Mucosa of rectum (tissue), 2 donors: ENCODE results near the gene ZNF709.
"Not testable (repeated sequence)": the region's sequence is repeated elsewhere in the genome, so short reads cannot be mapped to it uniquely, and the experiment has no call there.

Source experiments
- H3K27ac ChIP-seq, 2 donors: one replicate each; pipeline ENCODE4 v1.7.0; 2013; ENCODE audit warnings: inconsistent platforms in 2 of 2, low read depth in 2 of 2, low read length in 2 of 2
- H3K27me3 ChIP-seq, 2 donors: one replicate each; pipeline ENCODE4 v1.7.0; 2013; ENCODE audit warnings: low read length in 2 of 2; ENCODE audit not compliant: control insufficient read depth in 2 of 2, insufficient read depth in 2 of 2
- H3K36me3 ChIP-seq, 2 donors: one replicate each; pipeline ENCODE4 v1.7.0; 2013; ENCODE audit warnings: low read length in 2 of 2; ENCODE audit not compliant: control insufficient read depth in 2 of 2, insufficient read depth in 2 of 2
- H3K4me1 ChIP-seq, 2 donors: one replicate each; pipeline ENCODE4 v1.7.0; 2013; ENCODE audit warnings: low read length in 2 of 2, mild to moderate bottlenecking in 1 of 2; ENCODE audit not compliant: control insufficient read depth in 2 of 2, insufficient read depth in 2 of 2
- H3K4me3 ChIP-seq, 2 donors: one replicate each; pipeline ENCODE4 v1.7.0; 2013; ENCODE audit warnings: low read length in 2 of 2
- H3K9ac ChIP-seq, 2 donors: one replicate each; pipeline ENCODE4 v1.7.0; 2013; ENCODE audit warnings: low read length in 2 of 2, low read depth in 1 of 2, mild to moderate bottlenecking in 1 of 2
- H3K9me3 ChIP-seq, 2 donors: one replicate each; pipeline ENCODE4 v1.7.0; 2013; ENCODE audit warnings: low read length in 2 of 2; ENCODE audit not compliant: control insufficient read depth in 2 of 2
- donor health status: healthy.
- donor health status: Normal muscosa, but diverticular disease.

ZNF709 gene

DNA sequence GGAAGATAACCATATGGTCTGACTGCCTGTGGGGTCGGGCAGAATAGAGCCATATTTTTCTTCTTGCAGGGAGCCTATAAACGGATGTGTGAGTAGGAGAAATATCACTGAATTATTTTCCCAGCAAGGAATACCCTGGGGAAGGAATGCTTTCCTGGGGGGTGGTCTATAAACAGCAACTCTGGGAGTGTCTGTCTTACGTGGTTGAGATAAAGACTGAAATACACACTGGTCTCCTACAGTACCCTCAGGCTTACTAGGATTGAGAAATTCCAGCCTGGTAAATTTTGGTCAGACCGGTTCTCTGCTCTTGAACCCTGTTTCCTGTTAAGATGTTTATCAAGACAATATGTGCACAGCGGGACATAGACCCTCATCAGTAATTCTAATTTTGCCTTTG is 67.3 kb downstream of the ZNF709 start:
- not testable (repeated sequence) for H3K9ac ChIP-seq, H3K27me3 ChIP-seq, H3K36me3 ChIP-seq, H3K9me3 ChIP-seq, H3K4me3 ChIP-seq, H3K4me1 ChIP-seq, H3K27ac ChIP-seq

DNA sequence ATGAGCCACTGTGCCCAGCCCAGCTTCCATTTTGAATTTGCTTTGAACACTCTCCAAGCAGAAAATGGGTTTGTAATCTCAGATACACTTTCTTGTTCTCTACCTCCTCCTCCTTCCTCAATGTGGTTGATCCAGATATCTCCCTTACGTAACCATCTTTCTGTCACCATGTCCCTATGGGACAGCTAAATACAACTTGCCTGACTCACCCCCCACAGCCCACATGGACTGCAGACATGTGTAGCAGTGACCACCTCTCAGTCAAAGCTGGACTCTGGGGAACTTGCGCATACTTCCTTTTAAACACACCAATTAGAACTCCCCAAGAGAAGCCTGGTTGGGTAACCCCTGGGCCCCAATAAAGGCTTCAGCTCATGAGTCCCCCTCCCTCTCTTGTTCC is 72.7 kb downstream of the ZNF709 start:
- Histone ChIP-seq H3K36me3 (no peaks in the 10 kb centered on the region), H3K4me1 (no peaks in the 10 kb centered on the region), H3K9me3 (no peaks in the 10 kb centered on the region), H3K27ac (no peak overlapping the region), H3K27me3 (no peaks in the 10 kb centered on the region), H3K9ac (no peak overlapping the region), H3K4me3 (no peak overlapping the region)
